ENCODE measurements around the gene TM9SF3. TPM values are rescaled to one million over a fixed set of nuclear protein-coding genes. Genes with fewer than 3 reads are reported as not detected.

The TM9SF3 gene
- total and polyA plus RNA-seq, 3 experiments from 2014 or later: 89.7 to 103 (median 95.8) TPM

DNA sequence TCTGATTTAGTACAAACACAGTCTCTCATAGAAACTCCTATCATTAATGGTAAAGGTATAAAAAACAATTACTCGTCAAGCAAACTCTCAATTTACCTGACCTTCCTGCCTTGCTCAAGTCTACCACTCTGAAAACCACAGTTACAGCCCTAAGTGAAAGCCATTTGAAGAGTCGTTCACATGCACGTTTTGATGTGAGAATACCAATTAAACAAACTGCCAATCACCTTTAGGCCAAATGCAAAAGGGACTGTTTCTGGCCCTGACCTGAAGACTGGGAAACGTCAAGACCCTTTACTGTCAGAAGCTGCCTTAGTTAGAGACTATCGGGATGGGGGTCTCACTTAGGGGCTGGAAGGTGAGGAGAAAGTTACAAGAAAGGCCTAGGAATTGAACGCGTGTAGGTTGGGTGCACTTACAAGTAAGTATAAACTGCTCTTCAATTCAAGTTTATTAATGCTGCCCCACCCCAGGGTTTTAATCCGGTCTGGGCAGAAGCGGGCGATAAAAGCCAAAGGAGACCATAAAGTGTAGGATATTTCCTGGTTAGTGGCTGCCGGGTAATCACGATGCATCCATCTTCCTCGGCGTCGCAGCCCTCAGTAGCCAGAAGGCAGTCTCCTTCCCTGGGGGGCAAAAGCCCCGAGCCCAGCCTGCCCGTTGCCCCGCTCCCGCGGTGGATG, 935 bp downstream of the TM9SF3 start:
- H3K9me3 ChIP-seq (ENCODE audit: low read length): no peaks in the 10 kb centered on the region
- Mint-ChIP-seq H3K27me3 (no peaks in the 10 kb centered on the region), H3K36me3 (peaks cover 0 to 19% (median 0%) of the 10 kb centered on the region in 3 donors), H3K27ac (peak overlapping the region in 7 of 8 donors; percentile 96 to 100 (median 98)), H3K4me1 (peaks cover 47 to 53% (median 53%) of the 10 kb centered on the region in 3 donors), H3K9me3 (no peaks in the 10 kb centered on the region), H3K4me3 (peak overlapping the region in 6 of 7 donors; percentile 91 to 99 (median 94))
- peak; percentile 8 to 50 (median 38) for DNase-seq
- no peaks in the 10 kb centered on the region for H3K36me3 ChIP-seq (ENCODE audit: insufficient read depth, low read length)
- peak overlapping the region; percentile 87 for H3K4me3 ChIP-seq (ENCODE audit: low read length)
- H3K4me1 ChIP-seq (ENCODE audit: insufficient read depth, low read length): peaks cover 66% of the 10 kb centered on the region
- H3K27ac ChIP-seq (ENCODE audit: low read depth, low read length): peak overlapping the region; percentile 93
- ChIA-PET POLR2A (no interaction called here), CTCF (interaction anchor here (0.6 to 1.3 kb wide), 2 partner anchors 24 to 693 kb away, joined by 3 read pairs; no protein-coding TSS in a partner anchor)
- no peaks in the 10 kb centered on the region for H3K27me3 ChIP-seq (ENCODE audit: insufficient read depth, low read length, poor library complexity, severe bottlenecking)

DNA sequence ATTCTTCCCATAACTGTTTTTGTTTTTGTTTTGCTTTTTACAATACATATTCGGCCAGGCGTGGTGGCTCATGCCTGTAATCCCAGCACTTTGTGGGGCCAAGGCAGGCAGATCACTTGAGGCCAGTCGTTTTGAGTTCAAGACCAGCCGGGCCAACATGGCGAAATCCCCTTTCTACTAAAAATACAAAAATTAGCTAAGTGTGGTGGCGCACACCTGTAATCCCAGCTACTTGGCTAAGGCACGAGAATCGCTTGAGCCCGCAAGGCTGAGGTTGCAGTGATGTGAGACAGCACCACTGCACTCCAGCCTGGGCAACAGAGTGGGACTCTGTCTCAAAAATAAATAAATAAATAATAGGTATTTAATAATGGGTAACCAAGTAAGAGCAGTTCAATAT, 2.3 kb downstream of the TM9SF3 start:
- Histone ChIP-seq H3K9me3 (ENCODE audit: low read length) (no peaks in the 10 kb centered on the region), H3K4me1 (ENCODE audit: insufficient read depth, low read length) (peaks cover 77% of the 10 kb centered on the region), H3K27ac (ENCODE audit: low read depth, low read length) (no peak overlapping the region), H3K36me3 (ENCODE audit: insufficient read depth, low read length) (no peaks in the 10 kb centered on the region), H3K4me3 (ENCODE audit: low read length) (no peak overlapping the region), H3K27me3 (ENCODE audit: insufficient read depth, low read length, poor library complexity, severe bottlenecking) (no peaks in the 10 kb centered on the region)
- Mint-ChIP-seq H3K27ac (peak overlapping the region in 6 of 8 donors; percentile 23 to 84 (median 66)), H3K4me1 (peaks cover 57 to 67% (median 64%) of the 10 kb centered on the region in 3 donors), H3K4me3 (peak overlapping the region in 6 of 7 donors; percentile 37 to 67 (median 45)), H3K27me3 (no peaks in the 10 kb centered on the region), H3K9me3 (no peaks in the 10 kb centered on the region), H3K36me3 (peaks cover 0 to 26% (median 2%) of the 10 kb centered on the region in 3 donors)
- DNase-seq: no peak
- ChIA-PET POLR2A (no interaction called here), CTCF (interaction anchor here (1.6 kb wide), 1 partner anchor 56 kb away, joined by 5 read pairs; no protein-coding TSS in a partner anchor)

DNA sequence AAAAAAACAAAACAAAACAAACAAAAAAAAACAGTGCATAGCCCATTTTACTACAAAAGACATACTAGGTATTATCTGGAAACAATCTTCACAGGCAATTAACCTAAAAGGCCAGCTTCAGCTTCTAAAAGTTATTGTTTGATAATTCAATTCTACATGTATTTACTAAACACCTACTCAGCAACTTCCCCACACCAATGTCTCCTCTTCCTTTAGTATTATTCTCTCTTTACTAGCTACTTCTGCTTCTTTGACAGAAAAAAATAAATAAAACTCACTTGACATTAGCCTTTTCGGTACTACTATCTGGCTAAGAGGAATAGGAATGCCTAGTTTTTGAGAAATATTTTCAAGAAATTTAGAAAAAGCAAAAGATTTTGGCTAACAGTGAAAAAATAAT, 2.8 kb downstream of the TM9SF3 start:
- ChIA-PET CTCF (interaction anchor here (1.6 kb wide), 1 partner anchor 56 kb away, joined by 5 read pairs; no protein-coding TSS in a partner anchor), POLR2A (no interaction called here)
- Histone ChIP-seq H3K4me3 (ENCODE audit: low read length) (no peak overlapping the region), H3K4me1 (ENCODE audit: insufficient read depth, low read length) (peaks cover 76% of the 10 kb centered on the region), H3K36me3 (ENCODE audit: insufficient read depth, low read length) (no peaks in the 10 kb centered on the region), H3K27ac (ENCODE audit: low read depth, low read length) (no peak overlapping the region), H3K27me3 (ENCODE audit: insufficient read depth, low read length, poor library complexity, severe bottlenecking) (no peaks in the 10 kb centered on the region), H3K9me3 (ENCODE audit: low read length) (no peaks in the 10 kb centered on the region)
- H3K27me3 Mint-ChIP-seq: no peaks in the 10 kb centered on the region
- H3K36me3 Mint-ChIP-seq: peaks cover 0 to 26% (median 2%) of the 10 kb centered on the region in 3 donors
- no peak for DNase-seq
- peak overlapping the region in 6 of 7 donors; percentile 35 to 68 (median 55) for H3K4me3 Mint-ChIP-seq
- H3K4me1 Mint-ChIP-seq: peaks cover 59 to 71% (median 68%) of the 10 kb centered on the region in 3 donors
- H3K9me3 Mint-ChIP-seq: no peaks in the 10 kb centered on the region
- H3K27ac Mint-ChIP-seq: peak overlapping the region in 4 of 8 donors; percentile 29 to 84 (median 70)

DNA sequence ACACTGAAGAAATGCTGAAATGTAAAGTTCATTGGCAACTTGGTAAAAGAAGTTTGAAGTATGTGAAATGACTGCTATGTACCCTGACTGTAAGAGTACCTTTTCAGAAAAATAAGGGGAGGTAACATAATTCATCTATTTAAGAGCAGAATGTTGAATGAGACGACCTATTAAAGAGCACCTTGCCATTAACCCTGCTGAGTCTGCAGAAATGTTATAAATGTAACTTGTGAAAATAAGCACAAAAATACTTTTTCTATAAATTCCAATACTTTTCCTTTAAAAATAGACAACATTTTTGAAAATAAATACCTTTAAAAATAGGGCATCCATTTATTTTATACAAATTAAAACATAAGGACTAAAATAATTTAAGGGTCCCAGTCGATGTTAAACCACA, 7.7 kb downstream of the TM9SF3 start:
- peaks cover 73 to 96% (median 93%) of the 10 kb centered on the region in 3 donors for H3K4me1 Mint-ChIP-seq

DNA sequence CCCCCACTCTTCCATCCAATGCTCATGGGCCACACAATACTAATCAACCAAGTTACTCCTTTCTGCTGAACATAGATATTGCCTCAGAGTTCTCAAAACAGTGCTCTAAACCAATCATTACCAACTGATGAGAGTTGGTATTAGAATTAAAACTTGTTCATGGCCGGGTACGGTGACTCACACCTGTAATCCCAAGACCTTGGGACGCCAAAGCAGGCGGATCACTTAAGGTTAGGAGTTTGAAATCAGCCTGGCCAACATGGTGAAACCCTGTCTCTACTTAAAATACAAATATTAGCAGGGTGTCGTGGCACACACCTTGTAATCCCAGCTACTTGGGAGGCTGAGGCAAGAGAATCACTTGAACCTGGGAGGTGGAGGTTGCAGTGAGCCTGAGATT, 8.2 kb downstream of the TM9SF3 start:
- Histone ChIP-seq H3K36me3 (ENCODE audit: insufficient read depth, low read length) (no peaks in the 10 kb centered on the region), H3K27me3 (ENCODE audit: insufficient read depth, low read length, poor library complexity, severe bottlenecking) (no peaks in the 10 kb centered on the region), H3K27ac (ENCODE audit: low read depth, low read length) (no peak overlapping the region), H3K4me1 (ENCODE audit: insufficient read depth, low read length) (peaks cover 55% of the 10 kb centered on the region), H3K4me3 (ENCODE audit: low read length) (no peak overlapping the region), H3K9me3 (ENCODE audit: low read length) (no peaks in the 10 kb centered on the region)
- H3K27ac Mint-ChIP-seq: peak overlapping the region in 3 of 8 donors; percentile 18 to 79 (median 55)
- CTCF ChIA-PET: no interaction called here
- no peak for DNase-seq
- H3K27me3 Mint-ChIP-seq: no peaks in the 10 kb centered on the region
- H3K36me3 Mint-ChIP-seq: peaks cover 6 to 44% (median 17%) of the 10 kb centered on the region in 3 donors
- H3K4me1 Mint-ChIP-seq: peaks cover 73 to 96% (median 93%) of the 10 kb centered on the region in 3 donors
- peak overlapping the region in 3 of 7 donors; percentile 1 to 45 (median 32) for H3K4me3 Mint-ChIP-seq
- POLR2A ChIA-PET: no interaction called here
- H3K9me3 Mint-ChIP-seq: no peaks in the 10 kb centered on the region

More for the DNA sequence above, 7.7 kb downstream of the TM9SF3 start:
- Histone ChIP-seq H3K4me3 (ENCODE audit: low read length) (no peak overlapping the region), H3K27me3 (ENCODE audit: insufficient read depth, low read length, poor library complexity, severe bottlenecking) (no peaks in the 10 kb centered on the region), H3K36me3 (ENCODE audit: insufficient read depth, low read length) (no peaks in the 10 kb centered on the region), H3K9me3 (ENCODE audit: low read length) (no peaks in the 10 kb centered on the region), H3K4me1 (ENCODE audit: insufficient read depth, low read length) (peaks cover 60% of the 10 kb centered on the region), H3K27ac (ENCODE audit: low read depth, low read length) (no peak overlapping the region)
- H3K9me3 Mint-ChIP-seq: no peaks in the 10 kb centered on the region
- POLR2A ChIA-PET: no interaction called here
- peak overlapping the region in 2 of 7 donors; percentile 24 to 32 for H3K4me3 Mint-ChIP-seq
- CTCF ChIA-PET: no interaction called here
- H3K27me3 Mint-ChIP-seq: no peaks in the 10 kb centered on the region
- H3K36me3 Mint-ChIP-seq: peaks cover 6 to 42% (median 14%) of the 10 kb centered on the region in 3 donors
- no peak for DNase-seq
- peak overlapping the region in 4 of 8 donors; percentile 12 to 64 (median 36) for H3K27ac Mint-ChIP-seq

DNA sequence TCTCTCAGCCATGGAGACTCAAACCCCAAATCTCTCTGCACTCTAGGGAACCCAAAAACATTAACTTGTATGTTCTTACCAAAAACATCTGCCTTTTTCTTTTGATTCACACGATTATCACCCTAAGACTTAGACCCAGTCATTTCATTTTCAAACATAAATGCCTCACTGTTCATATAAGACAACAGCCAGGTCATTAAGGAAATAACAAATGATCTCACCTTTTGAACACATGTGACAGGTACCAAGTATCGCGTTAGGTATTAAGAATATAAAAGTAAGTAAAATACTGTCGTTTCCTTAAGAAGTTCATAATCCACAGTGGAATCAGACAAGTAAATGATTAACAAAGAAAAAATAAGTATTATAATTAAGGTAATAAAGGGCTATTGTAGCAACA, 8.8 kb downstream of the TM9SF3 start:
- Histone ChIP-seq H3K9me3 (ENCODE audit: low read length) (no peaks in the 10 kb centered on the region), H3K4me1 (ENCODE audit: insufficient read depth, low read length) (peaks cover 49% of the 10 kb centered on the region), H3K27ac (ENCODE audit: low read depth, low read length) (no peak overlapping the region), H3K27me3 (ENCODE audit: insufficient read depth, low read length, poor library complexity, severe bottlenecking) (no peaks in the 10 kb centered on the region), H3K4me3 (ENCODE audit: low read length) (no peak overlapping the region), H3K36me3 (ENCODE audit: insufficient read depth, low read length) (peaks cover 2% of the 10 kb centered on the region)
- peaks cover 73 to 96% (median 93%) of the 10 kb centered on the region in 3 donors for H3K4me1 Mint-ChIP-seq
- peaks cover 7 to 48% (median 17%) of the 10 kb centered on the region in 3 donors for H3K36me3 Mint-ChIP-seq
- H3K9me3 Mint-ChIP-seq: no peaks in the 10 kb centered on the region
- H3K27me3 Mint-ChIP-seq: no peaks in the 10 kb centered on the region
- DNase-seq: no peak
- peak overlapping the region in 1 of 7 donors; percentile 2 for H3K4me3 Mint-ChIP-seq
- CTCF ChIA-PET: no interaction called here
- POLR2A ChIA-PET: no interaction called here
- H3K27ac Mint-ChIP-seq: peak overlapping the region in 3 of 8 donors; percentile 39 to 69 (median 54)

DNA sequence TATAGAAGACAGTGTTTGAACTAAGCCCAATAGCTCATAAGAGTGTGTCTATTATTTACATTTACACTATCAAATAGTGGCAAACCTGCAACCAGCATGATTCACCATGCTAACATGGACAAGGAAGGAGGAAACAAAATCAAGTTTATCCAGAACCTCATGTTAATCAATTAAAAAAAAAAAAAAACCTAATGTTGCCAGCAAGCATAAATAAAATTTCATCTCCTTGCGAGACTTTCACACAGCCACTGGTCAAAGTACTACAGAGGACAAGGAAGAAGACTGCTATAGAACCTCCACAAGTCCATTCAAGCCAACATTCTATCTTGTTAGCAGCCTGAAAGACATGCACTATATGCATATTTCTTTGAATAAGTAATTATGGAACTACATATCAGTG, 9.7 kb downstream of the TM9SF3 start:
- no peaks in the 10 kb centered on the region for H3K9me3 ChIP-seq (ENCODE audit: low read length)
- no peaks in the 10 kb centered on the region for H3K27me3 Mint-ChIP-seq
- H3K4me3 ChIP-seq (ENCODE audit: low read length): no peak overlapping the region
- peaks cover 69 to 92% (median 91%) of the 10 kb centered on the region in 3 donors for H3K4me1 Mint-ChIP-seq
- no peaks in the 10 kb centered on the region for H3K27me3 ChIP-seq (ENCODE audit: insufficient read depth, low read length, poor library complexity, severe bottlenecking)
- peak overlapping the region in 4 of 8 donors; percentile 6 to 54 (median 12) for H3K27ac Mint-ChIP-seq
- POLR2A ChIA-PET: no interaction called here
- peaks cover 40% of the 10 kb centered on the region for H3K4me1 ChIP-seq (ENCODE audit: insufficient read depth, low read length)
- peak overlapping the region in 1 of 7 donors; percentile 9 for H3K4me3 Mint-ChIP-seq
- no peaks in the 10 kb centered on the region for H3K9me3 Mint-ChIP-seq
- no peak for DNase-seq
- H3K36me3 ChIP-seq (ENCODE audit: insufficient read depth, low read length): peaks cover 4% of the 10 kb centered on the region
- peaks cover 10 to 54% (median 18%) of the 10 kb centered on the region in 3 donors for H3K36me3 Mint-ChIP-seq
- no peak overlapping the region for H3K27ac ChIP-seq (ENCODE audit: low read depth, low read length)
- CTCF ChIA-PET: no interaction called here

DNA sequence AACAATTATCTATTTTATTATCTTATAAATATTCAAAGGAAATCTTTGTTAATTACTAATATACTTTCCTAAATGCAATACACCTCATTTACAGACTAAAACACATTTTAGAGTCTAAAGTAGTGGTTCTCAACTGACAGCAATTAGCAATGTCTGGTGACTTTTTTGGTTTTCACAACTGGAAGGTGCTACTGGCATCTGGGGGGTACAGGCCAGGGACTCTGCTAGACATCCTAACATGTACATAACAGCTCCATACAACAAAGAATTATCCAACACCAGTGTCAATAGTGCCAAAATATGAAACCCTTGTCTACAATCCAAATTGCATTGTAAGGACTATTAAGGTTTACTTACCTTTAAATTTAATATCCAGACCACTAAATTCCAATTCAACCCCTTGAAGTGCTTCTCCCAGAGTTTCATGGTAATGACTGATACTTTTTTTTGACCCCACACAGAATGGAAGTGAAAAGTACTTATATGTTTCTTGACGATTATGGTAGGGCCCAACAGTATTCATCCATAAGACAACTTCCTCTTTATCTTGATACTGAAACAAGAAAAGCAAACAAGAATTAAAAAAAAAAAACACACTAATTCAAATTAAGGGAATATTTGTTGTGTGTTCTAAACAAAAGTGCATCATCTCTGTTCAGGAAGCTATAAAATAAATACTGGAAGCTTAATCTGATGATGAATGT, 10.4 kb downstream of the TM9SF3 start:
- peaks cover 4% of the 10 kb centered on the region for H3K36me3 ChIP-seq (ENCODE audit: insufficient read depth, low read length)
- ChIA-PET CTCF (no interaction called here), POLR2A (no interaction called here)
- H3K27ac ChIP-seq (ENCODE audit: low read depth, low read length): no peak overlapping the region
- H3K9me3 Mint-ChIP-seq: no peaks in the 10 kb centered on the region
- DNase-seq: no peak
- H3K4me3 ChIP-seq (ENCODE audit: low read length): no peak overlapping the region
- H3K4me3 Mint-ChIP-seq: peak overlapping the region in 3 of 7 donors; percentile 2 to 9 (median 9)
- peaks cover 33% of the 10 kb centered on the region for H3K4me1 ChIP-seq (ENCODE audit: insufficient read depth, low read length)
- H3K27me3 ChIP-seq (ENCODE audit: insufficient read depth, low read length, poor library complexity, severe bottlenecking): no peaks in the 10 kb centered on the region
- H3K27me3 Mint-ChIP-seq: no peaks in the 10 kb centered on the region
- peak overlapping the region in 2 of 8 donors; percentile 8 to 16 for H3K27ac Mint-ChIP-seq
- peaks cover 10 to 60% (median 23%) of the 10 kb centered on the region in 3 donors for H3K36me3 Mint-ChIP-seq
- H3K4me1 Mint-ChIP-seq: peaks cover 69 to 92% (median 91%) of the 10 kb centered on the region in 3 donors
- no peaks in the 10 kb centered on the region for H3K9me3 ChIP-seq (ENCODE audit: low read length)

All from CD8-positive, alpha-beta memory T cell (primary cell).